GF-D8 (cell line): ENCODE data around the gene CHRNA10.

Experiments
- DNase-seq: peaks from one replicate; lab custom pipeline; 2025; lab: John Stamatoyannopoulos, UW

Gene CHRNA10

DNA sequence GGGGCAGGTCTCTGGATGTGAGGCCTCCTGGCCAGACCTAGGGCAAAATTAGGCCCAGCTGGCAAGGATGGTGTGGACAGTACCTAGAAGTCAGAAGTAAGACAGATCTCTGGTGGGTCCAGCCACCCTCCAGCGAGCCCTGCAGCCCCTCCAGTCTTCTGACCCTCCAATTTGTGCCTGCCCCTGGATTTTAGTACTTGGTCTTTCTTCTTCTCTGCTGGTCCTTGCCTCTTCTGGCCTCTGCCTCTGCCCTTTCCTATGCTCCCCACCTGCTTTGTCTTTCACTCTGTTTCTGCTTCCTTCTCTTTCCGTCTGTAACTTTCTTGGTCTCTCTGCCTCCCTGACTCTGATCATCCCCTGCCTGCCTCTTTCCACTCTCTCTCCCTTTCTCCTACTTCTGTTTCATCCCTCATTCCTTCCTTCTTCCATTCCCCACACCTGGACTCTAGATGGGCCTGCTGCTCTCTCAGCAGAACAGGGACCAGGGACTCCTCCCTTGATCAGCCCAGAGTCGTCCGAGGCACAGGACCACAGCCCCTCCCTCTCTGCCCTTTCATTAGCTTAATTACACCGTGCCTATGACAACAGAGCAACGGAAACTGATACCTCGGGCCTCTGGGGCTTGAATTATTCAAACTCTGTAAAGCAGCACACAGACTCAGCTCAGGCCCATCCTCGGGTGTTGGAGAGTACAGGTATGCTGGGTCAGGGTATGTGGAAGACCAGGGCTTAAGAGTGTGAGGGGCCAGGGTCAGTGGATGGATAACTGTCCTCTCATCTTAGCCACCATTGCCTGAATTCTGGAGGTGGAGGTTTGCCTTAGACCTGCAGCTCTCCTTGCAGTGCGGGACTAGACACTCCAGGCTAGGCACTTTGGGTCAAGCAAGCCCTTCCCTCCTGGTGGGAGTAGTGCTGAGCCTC lies at the start of gene CHRNA10:
CHRNA10 (minus strand) TSS at position 51 of the 921 bp plus-strand sequence. CDS start 72 bp downstream, outside the sequence.
- DNase-seq, result no peak

- DNase-seq, result no peak
Observed at GRCh38 chr11:3712274-3712673, 41.1 kb upstream of the CHRNA10 start.

DNA sequence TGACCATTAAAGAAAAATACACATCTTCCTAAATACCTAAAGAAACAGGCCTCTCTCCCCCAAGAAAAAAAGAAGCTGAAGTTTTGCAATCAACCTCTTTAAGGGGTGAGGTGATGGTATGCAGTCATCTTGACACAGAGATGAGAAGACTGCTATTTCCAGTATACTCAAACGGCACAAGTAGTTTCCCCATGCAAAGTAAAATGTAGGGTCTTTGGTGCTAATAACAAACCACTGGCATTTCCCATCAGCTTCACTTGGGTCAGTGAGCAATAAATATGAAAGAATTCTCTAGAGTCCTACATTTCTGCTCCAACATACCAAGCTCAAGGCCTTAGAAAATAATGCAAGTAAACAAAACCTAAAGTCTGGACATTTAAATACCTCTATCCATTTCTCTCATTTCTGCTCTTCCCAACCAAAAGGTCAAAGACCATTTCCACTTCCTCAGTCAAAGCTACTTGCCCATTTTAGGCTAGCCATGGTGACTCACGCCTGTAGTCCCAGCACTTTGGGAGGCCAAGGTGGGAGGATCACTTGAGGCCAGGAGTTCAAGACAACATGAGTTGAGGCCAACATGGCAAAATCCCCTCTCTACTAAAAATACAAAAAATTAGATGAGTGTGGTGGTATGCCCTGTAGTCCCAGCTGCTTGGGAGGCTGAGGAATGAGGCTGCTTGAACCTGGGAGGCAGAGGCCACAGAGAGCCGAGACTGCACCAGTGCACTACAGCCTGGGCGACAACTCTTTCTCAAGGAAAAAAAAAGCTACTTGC lies 39.5 kb upstream of the CHRNA10 start:
- no peak for DNase-seq

- DNase-seq, result no peak
Observed at GRCh38 chr11:3709977-3710376, 38.8 kb upstream of the CHRNA10 start.

DNA sequence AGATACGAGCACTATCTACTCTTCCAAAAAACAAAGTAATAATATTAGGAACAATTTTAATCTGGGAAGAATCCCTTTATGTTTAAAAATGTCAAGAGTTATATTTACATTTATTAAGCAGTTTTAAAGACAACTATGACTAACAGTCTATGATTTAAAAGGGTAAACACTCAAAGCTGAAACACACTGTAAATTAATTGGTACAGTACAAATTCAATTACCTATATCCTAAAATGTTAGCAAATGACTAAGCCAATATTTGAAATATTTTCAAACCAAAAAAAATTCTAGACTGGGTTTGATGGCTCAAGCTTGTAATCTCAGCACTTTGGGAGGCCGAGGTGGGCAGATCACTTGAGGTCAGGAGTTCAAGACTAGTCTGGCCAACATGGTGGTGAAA lies 36.0 kb upstream of the CHRNA10 start:
- no peak for DNase-seq

GRCh38 chr11:3703383-3703782 lies 32.2 kb upstream of the CHRNA10 start:
- DNase-seq, result no peak

DNA sequence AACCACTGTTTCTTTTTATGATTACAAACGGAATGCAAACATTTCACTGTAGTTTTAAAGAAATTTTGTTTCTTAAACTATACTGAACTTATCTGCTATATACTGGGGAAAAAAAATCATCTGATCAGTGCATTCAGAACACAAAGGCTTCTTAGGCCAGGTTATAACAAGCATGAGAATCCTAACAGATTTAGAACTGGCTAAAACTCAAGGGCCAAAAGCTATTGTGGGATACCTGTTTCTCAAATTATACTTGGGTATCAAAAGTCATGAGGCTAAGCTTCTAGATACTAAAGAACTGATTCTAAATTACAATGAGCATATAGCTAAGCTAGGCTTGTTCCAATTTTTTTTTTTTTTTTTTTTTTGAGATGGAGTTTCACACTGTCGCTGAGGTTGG lies 29.7 kb upstream of the CHRNA10 start:
- DNase-seq, result no peak

DNA sequence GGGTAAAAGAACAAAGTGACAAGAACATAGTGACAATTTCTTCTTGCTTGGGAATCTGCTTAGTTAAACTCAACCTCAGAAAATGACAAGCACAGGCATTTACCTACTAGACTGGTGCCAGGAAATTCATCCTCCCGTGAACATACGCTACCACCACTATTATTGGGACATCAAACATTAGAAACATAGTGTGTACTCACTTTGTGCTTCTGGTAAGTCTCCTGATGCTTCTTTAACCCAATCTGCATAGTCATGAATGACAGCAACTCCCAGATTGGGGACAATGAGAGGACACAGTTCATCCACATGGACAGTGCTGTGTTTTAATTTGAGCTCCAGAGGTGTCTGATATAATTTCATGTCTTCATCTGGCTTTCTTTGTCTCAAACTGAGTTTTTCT lies 29.2 kb upstream of the CHRNA10 start:
- no peak for DNase-seq

- DNase-seq, result no peak
Observed at GRCh38 chr11:3686751-3687150, 15.6 kb upstream of the CHRNA10 start.

GRCh38 chr11:3685923-3686322 lies 14.7 kb upstream of the CHRNA10 start:
- no peak for DNase-seq

DNA sequence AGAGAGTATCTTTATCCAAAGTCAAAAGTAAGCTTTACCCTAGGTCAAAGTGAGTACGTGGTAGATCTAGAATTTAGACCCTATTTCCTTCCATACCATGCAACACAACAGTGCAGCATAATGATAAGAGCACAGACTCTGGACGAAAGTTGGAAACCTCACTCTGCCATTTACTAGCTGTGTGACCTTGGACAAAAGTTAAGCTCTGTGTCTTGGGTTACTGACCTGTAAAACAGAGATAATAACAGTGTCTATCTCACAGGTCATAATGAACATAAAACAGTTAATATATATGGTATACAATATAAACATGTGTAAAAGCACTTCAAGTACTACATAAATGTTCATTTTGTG lies 13.6 kb upstream of the CHRNA10 start:
- no peak for DNase-seq

GRCh38 chr11:3684129-3684818 lies 13.1 kb upstream of the CHRNA10 start:
- DNase-seq, result no peak

GRCh38 chr11:3683039-3683438 lies 11.9 kb upstream of the CHRNA10 start:
- no peak for DNase-seq

- DNase-seq, result no peak
Observed at GRCh38 chr11:3679077-3679476, 7.9 kb upstream of the CHRNA10 start.

- DNase-seq, result no peak
Observed at GRCh38 chr11:3675971-3676370, 4.8 kb upstream of the CHRNA10 start.

DNA sequence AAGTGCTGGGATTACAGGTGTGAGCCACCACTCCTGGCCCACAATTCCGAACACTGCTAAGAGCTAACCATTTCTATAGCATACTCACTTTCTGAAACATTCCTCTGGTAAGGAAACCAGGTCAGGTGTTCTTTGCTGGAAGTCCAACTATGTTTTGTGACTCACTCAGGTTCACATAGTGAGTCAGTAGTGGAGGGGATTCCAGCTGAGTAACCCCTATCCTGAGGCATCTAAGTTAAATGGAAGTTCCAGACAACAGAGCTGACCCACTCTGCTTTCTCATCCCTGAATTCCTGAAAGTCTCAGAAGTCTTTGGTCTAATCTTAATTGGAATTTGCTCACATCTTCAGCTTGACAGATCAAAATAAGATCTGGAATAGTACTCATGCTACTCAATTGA lies 3.0 kb upstream of the CHRNA10 start:
- DNase-seq, result no peak

GRCh38 chr11:3669742-3670183 lies 1.4 kb downstream of the CHRNA10 start:
- no peak for DNase-seq

GRCh38 chr11:3669128-3669527 lies 2.1 kb downstream of the CHRNA10 start:
- DNase-seq, result no peak

DNA sequence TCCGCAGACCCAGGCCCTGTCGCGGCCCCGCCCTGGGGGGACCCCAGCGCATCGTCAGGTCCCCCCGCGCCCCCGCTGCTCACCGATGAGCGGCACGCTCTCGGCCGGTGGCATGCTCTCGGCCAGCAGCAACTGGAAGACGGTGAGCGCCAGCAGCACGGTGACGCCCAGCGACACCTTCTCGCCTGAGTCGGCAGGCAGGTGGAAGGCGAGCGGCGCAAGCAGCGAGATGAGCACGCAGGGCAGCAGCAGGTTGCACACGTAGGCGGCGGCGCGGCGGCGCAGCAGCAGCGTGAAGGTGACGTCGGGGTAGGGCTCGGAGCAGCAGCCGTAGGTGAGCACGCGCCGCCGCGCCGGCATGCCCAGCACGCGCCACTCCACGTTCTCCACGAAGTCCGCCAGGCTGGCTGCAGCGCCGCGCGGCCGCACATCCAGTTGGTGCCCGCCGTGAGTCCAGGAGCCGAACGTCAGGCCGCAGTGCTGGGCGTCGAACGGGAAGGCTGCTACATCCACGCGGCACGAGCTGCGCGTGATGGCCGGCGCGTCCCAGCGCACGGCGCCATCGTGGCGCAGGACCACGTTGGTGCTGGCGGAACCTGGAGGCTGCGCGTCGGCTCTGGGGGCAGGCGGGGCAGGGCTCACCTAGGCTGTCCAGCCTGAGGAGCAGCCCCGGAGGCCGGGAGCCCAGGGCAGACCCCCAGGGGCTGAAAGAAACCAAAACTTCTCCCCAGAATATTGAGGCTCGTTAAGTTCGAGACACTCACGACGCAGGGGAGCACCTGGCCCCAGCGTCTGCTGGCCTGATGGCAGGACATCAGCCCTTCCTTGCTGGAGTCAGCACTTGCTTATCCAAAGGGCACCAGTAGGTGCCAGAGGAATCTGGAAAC lies 3.8 kb downstream of the CHRNA10 start:
- no peak for DNase-seq

DNA sequence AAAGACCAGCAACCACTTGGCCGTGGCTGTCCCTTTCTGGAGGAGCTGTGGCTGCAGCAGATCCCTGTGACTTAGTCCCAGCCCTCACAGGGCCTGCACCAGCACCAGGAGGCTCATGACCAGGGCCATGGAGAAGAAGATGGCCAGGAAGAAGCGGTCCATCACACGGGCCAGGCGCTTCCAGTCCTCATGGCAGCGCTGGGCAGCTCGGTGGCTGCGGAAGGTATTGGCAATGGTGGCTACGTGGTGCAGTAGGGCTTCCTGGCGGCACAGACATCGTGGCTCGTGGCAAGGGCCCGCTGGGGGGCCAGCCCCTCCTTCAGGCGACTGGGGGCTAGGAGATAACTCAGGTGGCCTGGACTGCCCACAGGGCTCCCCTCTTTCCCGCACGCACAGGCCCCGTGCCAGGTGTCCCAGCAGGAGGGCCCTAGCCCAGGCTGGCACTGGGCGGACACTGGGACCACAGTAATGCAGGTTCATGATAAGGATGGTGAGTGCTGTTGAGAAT lies 5.1 kb downstream of the CHRNA10 start:
- no peak for DNase-seq

GRCh38 chr11:3665336-3666022 lies 5.7 kb downstream of the CHRNA10 start:
- DNase-seq, result no peak
